Transverse colon (tissue), 4 donors: Measurements from ENCODE around the gene FGFBP1.

ENCODE experiments used
- CTCF ChIP-seq, 5 experiments: fragments of 200-600 bp in 3 of 5; fragments of 450-650 bp in 2 of 5; sonication (generic) in 3 of 5; IDR thresholded peaks; 1 replicate in 2 of 5; 2 replicates in 3 of 5; pipeline ENCODE4 v1.5.1; 2016 to 2017; ENCODE audit warnings: antibody characterized with exemption in 5 of 5, inconsistent platforms in 3 of 5, mild to moderate bottlenecking in 2 of 5, moderate library complexity in 1 of 5
- EP300 ChIP-seq: sonication (generic); formaldehyde crosslinking; IDR thresholded peaks from one replicate; pipeline ENCODE4 v1.6.1; 2017; ENCODE audit warnings: antibody characterized with exemption, low read depth
- POLR2AphosphoS5 ChIP-seq, 3 donors: sonication (generic); formaldehyde crosslinking; IDR thresholded peaks; one replicate each; pipeline ENCODE4 v1.6.1; 2016; ENCODE audit warnings: antibody characterized with exemption in 3 of 3

GRCh38 chr4:15934259-15934658 lies 4.3 kb downstream of the FGFBP1 start:
- no peak for TF ChIP-seq POLR2AphosphoS5 (IDR thresholded peaks at IDR 0.05)
- no peak for TF ChIP-seq CTCF (IDR thresholded peaks at IDR 0.05)
- TF ChIP-seq EP300, result no peak
